NCI-H1092 treated with DMSO at 0.1 percent for 48 hours (cell line): ENCODE measurements around the gene PXT1.
"Not testable (repeated sequence)": the region's sequence is repeated elsewhere in the genome, so short reads cannot be mapped to it uniquely, and the experiment has no call there.

ENCODE experiments used
- DNase-seq: peaks from one replicate; lab custom pipeline; 2025; lab: John Stamatoyannopoulos, UW

Gene PXT1, protein sequence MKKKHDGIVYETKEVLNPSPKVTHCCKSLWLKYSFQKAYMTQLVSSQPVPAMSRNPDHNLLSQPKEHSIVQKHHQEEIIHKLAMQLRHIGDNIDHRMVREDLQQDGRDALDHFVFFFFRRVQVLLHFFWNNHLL

GRCh38 chr6:36442671-36443470 is at the start of gene PXT1, which contains the start of gene KCTD20:
PXT1 (minus strand) TSS chr6:36442854; CDS start chr6:36426082, 16,772 bp downstream.
KCTD20 (plus strand) TSS chr6:36443000; CDS start chr6:36470098, 27,098 bp downstream.
- DNase-seq, result peak; percentile 78

GRCh38 chr6:36492092-36492491 is 49.4 kb upstream of the PXT1 start:
- no peak for DNase-seq

GRCh38 chr6:36491378-36491965 is 48.8 kb upstream of the PXT1 start:
- no peak for DNase-seq

DNA sequence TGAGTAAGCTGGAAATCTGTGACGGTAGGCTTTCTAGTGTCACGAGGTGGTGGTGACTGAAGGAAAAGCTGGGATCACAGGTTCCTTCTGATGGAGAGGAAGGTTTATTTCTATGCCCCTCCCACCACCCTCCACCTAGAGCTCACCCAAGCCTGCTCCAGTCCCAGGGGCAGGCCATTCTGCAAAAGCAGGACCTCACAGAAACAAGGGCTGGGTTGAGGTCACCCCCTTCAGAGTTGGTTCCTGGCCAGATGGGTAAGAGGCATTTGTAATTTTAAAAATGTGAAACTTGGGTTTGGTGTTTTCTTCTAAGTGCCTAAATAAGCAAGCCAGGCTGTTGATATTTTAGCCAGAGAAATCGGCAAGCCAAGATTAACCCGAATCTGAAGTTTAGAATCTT is 46.8 kb upstream of the PXT1 start:
- DNase-seq, result no peak

DNA sequence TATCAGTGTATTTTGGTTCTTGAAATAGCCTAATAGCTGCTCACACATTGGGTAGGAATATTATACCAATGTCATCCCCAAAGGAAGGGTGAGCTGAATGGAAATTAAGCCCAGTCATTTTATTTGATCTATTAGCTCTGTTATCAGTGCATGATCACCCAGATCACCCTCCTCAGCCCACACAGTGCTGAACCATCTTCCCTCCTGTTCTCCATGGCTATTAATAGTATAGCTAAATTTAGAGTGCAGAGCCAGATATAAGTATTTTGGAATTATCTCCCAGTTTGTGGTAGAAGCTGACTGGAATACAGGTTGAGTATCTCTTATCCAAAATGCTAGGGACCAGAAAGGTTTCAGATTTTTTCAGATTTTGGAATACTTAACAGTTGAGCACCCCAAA is 45.6 kb upstream of the PXT1 start:
- no peak for DNase-seq

DNA sequence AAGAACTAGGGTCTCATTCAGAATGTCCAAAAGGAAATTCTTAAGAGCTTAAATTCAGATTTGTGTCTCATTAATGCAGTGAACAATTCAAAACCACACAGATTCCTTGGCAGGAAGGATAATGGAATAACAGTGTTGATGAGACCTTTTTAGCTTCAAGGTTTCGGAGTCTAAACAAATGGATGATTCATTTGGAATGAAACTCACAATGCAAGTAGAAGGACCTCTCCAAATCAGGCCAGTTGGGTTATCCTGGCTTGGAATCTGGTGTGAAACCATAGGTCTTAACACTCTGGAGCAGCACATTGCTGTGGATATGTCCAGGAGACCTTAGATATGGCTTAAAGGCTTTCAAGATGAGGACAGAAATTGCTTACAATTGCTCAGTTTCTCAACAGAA is 45.0 kb upstream of the PXT1 start:
- no peak for DNase-seq

DNA sequence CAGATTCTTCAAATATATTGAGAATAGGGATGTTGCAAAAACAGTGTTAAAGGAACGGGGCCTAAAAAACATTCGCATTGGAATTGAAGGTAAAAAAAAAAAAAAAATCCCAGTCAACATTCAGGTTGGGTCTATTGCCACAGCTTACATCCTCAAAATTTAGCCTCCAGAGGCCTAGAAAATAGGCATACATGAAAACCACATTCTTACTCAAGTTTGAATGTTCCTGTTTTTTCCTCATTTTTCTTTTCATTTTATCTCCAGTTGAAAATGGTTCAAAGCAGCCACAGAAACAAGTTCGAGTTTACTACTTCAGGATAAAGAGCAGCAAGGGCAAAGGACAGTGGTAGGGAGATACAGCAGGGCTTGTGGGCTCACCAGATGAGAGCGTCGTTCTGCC is 42.1 kb upstream of the PXT1 start:
- no peak for DNase-seq

- not testable (repeated sequence) for DNase-seq
Observed at GRCh38 chr6:36483326-36483725, 40.7 kb upstream of the PXT1 start.

DNA sequence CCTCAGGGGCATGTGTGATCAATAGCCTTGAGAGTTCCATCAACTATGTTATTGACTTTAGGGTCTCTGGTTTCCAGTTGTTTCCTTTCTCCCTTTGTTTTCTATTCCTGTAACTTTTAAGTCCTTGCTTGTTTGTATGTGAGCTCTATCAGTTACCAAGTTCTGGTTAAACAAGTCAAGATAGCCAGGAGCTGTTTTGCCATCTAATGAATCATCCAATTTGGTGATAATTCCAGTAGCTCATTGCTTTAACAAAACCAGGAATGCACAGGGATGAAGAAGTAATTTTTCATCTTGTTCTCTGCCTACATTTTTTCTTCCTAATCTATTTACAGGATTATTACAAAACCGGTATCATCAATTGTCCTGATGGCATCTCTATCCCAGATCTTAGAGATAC is 36.6 kb upstream of the PXT1 start:
- DNase-seq, result no peak

- DNase-seq, result no peak
Observed at GRCh38 chr6:36478051-36478526, 35.4 kb upstream of the PXT1 start.

DNA sequence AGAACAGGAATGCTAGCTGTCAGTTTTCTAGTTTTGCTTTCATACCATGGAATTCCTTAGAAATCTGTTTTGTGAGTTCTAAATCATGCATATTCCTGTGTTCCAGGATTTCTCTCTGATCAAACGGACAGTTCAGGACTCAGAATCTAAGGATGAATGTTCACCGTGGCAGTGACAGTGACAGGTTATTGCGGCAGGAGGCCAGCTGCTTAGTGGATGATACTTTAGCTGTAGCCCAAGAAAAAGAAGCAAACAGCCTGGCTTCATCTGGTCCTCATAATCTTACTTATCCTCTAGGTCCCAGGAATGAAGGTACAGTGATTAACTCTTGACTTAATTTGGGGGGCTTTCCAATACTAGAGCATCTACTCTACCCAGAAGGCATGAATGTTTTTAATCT is 27.3 kb upstream of the PXT1 start:
- no peak for DNase-seq

DNA sequence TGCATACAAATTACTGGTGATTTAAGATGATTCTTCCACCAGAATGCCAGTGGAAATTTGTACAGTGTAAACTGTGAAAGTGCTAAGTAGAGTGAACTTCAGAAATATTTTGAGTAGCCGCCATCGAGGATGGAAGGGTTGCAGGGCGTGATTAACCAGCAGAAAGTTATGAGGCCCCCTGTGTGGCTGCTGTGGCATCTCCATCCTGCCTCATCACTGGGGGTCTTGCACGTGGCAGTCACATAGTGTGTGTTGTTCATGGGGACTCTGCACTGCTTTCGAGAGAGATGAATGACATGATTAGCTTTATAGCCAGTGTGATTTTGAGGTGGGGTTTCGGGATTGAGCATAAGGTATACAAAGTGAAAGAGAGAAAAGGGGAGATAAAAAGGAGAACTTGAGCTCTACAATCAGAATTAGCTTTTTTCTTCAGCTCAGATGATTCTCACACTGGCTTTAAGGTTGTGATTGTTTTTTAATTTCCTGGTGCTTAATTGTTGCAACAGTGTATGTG is 26.6 kb upstream of the PXT1 start:
- DNase-seq, result no peak

DNA sequence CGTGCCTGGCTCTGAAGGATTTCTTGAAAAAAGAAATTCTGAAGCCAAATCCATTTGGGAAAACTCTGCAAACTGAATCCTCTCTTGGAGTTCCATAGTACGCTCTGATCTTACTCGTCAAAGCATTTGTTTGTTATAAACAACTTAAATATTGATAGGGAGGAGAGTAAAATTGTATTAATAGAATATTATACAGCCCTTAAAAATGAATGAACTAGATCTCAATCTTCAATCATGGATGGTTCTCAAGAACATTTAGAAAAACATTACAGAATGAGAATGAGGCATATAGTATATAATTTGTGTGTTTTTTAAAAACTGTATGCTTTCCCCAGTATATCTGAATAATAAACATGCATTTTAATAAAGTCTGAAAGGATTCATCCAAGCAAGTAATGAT is 25.0 kb upstream of the PXT1 start:
- no peak for DNase-seq

DNA sequence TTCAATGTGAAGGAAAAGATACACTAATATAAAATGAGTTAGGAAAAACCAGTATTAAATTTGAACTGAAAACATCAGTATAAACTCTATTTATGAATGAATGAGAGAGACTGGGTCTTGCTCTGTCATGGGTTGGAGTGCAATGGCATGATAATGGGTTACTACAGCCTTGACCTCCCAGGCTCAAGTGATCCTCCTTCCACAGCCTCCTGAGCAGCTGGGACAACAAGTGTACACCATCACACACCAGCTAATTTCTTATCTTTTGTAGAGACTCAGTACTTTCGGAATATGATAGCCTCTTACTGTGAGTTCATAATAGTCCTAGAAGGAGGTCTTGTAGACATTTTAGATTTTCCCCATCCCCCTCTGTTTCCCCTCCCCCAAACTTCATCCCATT is 21.6 kb upstream of the PXT1 start:
- DNase-seq, result no peak

GRCh38 chr6:36463676-36464075 is 21.0 kb upstream of the PXT1 start:
- no peak for DNase-seq

DNA sequence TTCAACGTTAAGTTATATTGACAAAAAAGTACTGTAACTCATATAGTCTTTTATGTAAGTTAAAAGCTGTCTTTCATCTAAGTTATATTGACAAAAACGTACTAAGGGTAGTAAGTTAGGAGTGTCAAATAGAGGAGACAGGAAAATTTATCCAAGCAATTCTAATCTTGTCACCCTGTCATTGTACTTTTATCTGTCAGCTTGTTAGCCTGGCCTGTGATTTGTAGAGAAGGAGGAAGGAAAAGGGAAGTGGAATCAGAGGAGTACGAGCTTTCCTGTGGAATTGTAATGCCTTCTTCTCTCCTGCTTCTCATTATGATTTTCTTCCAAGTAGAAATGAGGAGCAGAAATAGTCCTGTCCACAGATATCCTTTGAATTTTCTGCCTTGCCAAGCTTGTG is 19.0 kb upstream of the PXT1 start:
- no peak for DNase-seq

- DNase-seq, result no peak
Observed at GRCh38 chr6:36460916-36461315, 18.3 kb upstream of the PXT1 start.

GRCh38 chr6:36459501-36459900 is 16.8 kb upstream of the PXT1 start:
- DNase-seq, result no peak

- no peak for DNase-seq
Observed at GRCh38 chr6:36455486-36456027, 12.9 kb upstream of the PXT1 start.

DNA sequence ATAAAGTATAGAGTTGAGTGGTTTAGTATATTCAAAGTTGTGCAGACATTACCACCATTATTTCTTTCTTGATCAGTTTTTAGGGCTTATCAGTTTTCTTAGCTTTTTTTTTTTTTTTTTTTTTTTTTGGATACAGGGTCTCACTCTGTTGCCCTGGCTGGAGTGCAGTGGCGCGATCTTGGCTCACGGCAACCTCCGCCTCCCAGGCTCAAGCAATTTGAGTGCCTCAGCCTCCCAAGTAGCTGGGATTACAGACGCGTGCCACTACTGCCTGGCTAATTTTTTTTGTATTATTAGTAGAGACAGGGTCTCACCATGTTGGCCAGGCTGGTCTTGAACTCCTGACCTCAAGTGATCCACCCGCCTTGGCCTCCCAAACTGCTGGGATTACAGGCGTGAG is 10.2 kb upstream of the PXT1 start:
- DNase-seq, result not testable (repeated sequence)

GRCh38 chr6:36449173-36449572 is 6.5 kb upstream of the PXT1 start:
- DNase-seq, result not testable (repeated sequence)

DNA sequence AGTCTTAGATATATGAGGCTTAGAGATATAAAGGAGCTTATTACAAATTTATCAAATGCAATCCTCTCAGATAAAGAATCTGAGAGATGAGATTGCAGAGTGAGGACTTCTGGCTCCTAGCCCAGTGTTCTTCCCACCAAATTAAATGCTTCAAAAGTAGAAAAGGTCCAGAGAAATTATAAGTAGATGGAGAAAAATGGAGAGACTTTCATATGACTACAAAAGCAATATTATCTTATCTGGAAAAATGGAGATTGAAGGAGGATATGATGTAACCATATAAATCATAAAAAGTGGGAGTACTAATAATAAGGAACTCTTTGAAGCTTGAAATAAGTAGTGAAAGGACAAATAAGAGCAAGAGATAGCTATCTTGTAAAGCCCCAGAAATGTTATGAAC is 3.0 kb upstream of the PXT1 start:
- DNase-seq, result no peak

- DNase-seq, result no peak
Observed at GRCh38 chr6:36444470-36444869, 1.8 kb upstream of the PXT1 start.
